HepG2 (cell line): ENCODE results near the gene FPGS. TPM values are rescaled to one million over a fixed set of nuclear protein-coding genes. Genes with fewer than 3 reads are reported as not detected.

ENCODE experiments used
- ASH2L ChIP-seq: fragments of 300-600, 200-600 bp; sonication (generic); IDR thresholded peaks from 2 replicates; pipeline ENCODE4 v1.7.0; 2017; ENCODE audit warnings: low read depth, mild to moderate bottlenecking, moderate library complexity, mixed read lengths, low read length; ENCODE audit not compliant: insufficient read length
- BCL6 ChIP-seq: IDR thresholded peaks from 2 replicates; pipeline ENCODE4 v1.6.1; 2016; ENCODE audit warnings: missing genetic modification reagents, missing compliant biosample characterization
- GPN1 ChIP-seq: sonication (generic); formaldehyde crosslinking; IDR thresholded peaks from 2 replicates; pipeline ENCODE4 v1.5.1; 2020; ENCODE audit warnings: missing genetic modification reagents, borderline replicate concordance
- JDP2 ChIP-seq: sonication (generic); formaldehyde crosslinking; IDR thresholded peaks from 2 replicates; pipeline ENCODE4 v1.8.1; 2022; ENCODE audit warnings: missing genetic modification reagents, borderline replicate concordance
- JUNB ChIP-seq: sonication (generic); formaldehyde crosslinking; IDR thresholded peaks from 2 replicates; pipeline ENCODE4 v1.8.0; 2022; ENCODE audit warnings: missing genetic modification reagents, mild to moderate bottlenecking, borderline replicate concordance
- POGZ ChIP-seq: sonication (generic); formaldehyde crosslinking; IDR thresholded peaks from 2 replicates; pipeline ENCODE4 v1.4.0; 2020; ENCODE audit warnings: mild to moderate bottlenecking, missing genetic modification reagents
- SMAD3 ChIP-seq: sonication (generic); formaldehyde crosslinking; IDR thresholded peaks from 2 replicates; pipeline ENCODE4 v1.4.0; 2020; ENCODE audit warnings: missing genetic modification reagents
- THAP11 ChIP-seq: IDR thresholded peaks from 2 replicates; pipeline ENCODE4 v1.6.1; 2016; ENCODE audit warnings: missing biosample characterization, missing genetic modification reagents
- ZKSCAN5 ChIP-seq: sonication (generic); formaldehyde crosslinking; IDR thresholded peaks from 2 replicates; pipeline ENCODE4 v1.5.1; 2020; ENCODE audit warnings: mild to moderate bottlenecking, missing genetic modification reagents
- ZNF101 ChIP-seq: sonication (generic); formaldehyde crosslinking; IDR thresholded peaks from 2 replicates; pipeline ENCODE4 v1.4.0; 2020; ENCODE audit warnings: mild to moderate bottlenecking, low read depth, missing genetic modification reagents, borderline replicate concordance
- ZNF367 ChIP-seq: sonication (generic); formaldehyde crosslinking; IDR thresholded peaks from 2 replicates; pipeline ENCODE4 v1.4.0; 2020; ENCODE audit warnings: missing genetic modification reagents, borderline replicate concordance
- ZNF644 ChIP-seq: IDR thresholded peaks from 2 replicates; pipeline ENCODE4 v1.6.1; 2016; ENCODE audit warnings: low read depth
- polyA plus RNA-seq, 8 experiments: library from polyadenylated mRNA; depleted of rRNA in 3 of 8; stranded (reverse) in 7 of 8; unstranded in 1 of 8; fragments of >200 nt; fragmentation: Illumina TruSeq in 4 of 8; extraction: Trizol in 4 of 8; gene quantifications; 2 replicates each; pipeline versions ENCODE4 v1.2.1 to v1.2.3, GENCODE V29; 2011 to 2016; ENCODE audit warnings: low read depth in 4 of 8, missing spikeins in 1 of 8, mixed read lengths in 1 of 8; ENCODE audit not compliant: insufficient read depth in 1 of 8
- total RNA-seq, 5 experiments: library from RNA; depleted of rRNA; stranded (reverse); fragments of >200 nt; fragmentation: Illumina TruSeq; extraction: Trizol; gene quantifications; 2 replicates each; pipeline ENCODE4 v1.2.3, GENCODE V29; 2016; ENCODE audit warnings: low read depth in 1 of 5
- TF ChIP-seq, protein P1 (sequence below): sonication (generic); formaldehyde crosslinking; conservative IDR thresholded peaks from 2 replicates; pipeline ENCODE4 v1.8.0; 2022; ENCODE audit warnings: mild to moderate bottlenecking, moderate library complexity, missing genetic modification reagents
- TF ChIP-seq, protein P2 (sequence below): sonication (generic); formaldehyde crosslinking; IDR thresholded peaks from 2 replicates; pipeline ENCODE4 v1.4.0; 2020; ENCODE audit warnings: missing genetic modification reagents, mild to moderate bottlenecking, borderline replicate concordance
- TF ChIP-seq, protein P3 (sequence below): sonication (generic); formaldehyde crosslinking; IDR thresholded peaks from 2 replicates; pipeline ENCODE4 v1.4.0; 2020; ENCODE audit warnings: missing genetic modification reagents
- TF ChIP-seq, protein P4 (sequence below): sonication (generic); formaldehyde crosslinking; IDR thresholded peaks from 2 replicates; pipeline ENCODE4 v1.4.0; 2020; ENCODE audit warnings: missing genetic modification reagents, borderline replicate concordance
- TF ChIP-seq, protein P5 (sequence below): IDR thresholded peaks from 2 replicates; pipeline ENCODE4 v1.6.1; 2018; ENCODE audit warnings: missing genetic modification reagents
- TF ChIP-seq, protein P6 (sequence below): sonication (generic); formaldehyde crosslinking; IDR thresholded peaks from 2 replicates; pipeline ENCODE4 v1.8.1; 2023; ENCODE audit warnings: mild to moderate bottlenecking, missing genetic modification reagents

FPGS gene
- total and polyA plus RNA-seq, 2 of the 13 experiments (the other 11 are each of a cell fraction or from before 2014, with no cell fraction given), result 35.6 to 36.8 TPM

DNA sequence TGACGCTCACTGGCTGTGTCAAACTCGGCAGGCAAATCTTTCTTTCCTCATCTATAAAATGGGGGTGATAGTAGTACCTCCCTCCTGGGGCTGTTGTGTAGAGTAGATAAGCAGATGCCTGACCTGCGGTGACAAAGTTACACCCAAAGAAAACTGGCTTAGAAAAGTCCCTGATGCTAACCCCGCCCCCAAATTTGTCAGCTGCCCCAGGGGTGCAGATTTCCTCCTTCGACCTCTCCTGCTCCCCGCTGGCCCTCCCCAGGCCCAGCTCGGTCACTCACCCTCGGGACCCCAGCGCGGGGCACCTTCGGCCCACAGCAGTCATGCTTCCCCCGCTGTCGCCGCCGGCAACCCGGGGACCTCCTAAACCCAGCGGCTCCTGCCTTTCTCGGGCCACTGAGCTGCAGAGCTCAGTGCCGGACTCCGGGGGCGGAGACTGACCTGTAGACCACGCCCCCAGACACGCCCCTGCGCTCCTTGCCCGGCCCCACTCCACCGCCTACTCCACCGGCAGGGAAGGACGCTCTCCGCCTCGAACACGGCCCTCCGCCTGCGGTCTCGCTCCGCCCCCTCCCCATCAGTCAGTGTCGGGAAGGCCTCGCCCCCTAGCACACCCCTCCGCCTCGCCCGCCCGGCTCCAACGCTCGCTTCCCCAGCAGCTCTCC is 31.6 kb upstream of the FPGS start (continued):
- TF ChIP-seq, protein P1, sequence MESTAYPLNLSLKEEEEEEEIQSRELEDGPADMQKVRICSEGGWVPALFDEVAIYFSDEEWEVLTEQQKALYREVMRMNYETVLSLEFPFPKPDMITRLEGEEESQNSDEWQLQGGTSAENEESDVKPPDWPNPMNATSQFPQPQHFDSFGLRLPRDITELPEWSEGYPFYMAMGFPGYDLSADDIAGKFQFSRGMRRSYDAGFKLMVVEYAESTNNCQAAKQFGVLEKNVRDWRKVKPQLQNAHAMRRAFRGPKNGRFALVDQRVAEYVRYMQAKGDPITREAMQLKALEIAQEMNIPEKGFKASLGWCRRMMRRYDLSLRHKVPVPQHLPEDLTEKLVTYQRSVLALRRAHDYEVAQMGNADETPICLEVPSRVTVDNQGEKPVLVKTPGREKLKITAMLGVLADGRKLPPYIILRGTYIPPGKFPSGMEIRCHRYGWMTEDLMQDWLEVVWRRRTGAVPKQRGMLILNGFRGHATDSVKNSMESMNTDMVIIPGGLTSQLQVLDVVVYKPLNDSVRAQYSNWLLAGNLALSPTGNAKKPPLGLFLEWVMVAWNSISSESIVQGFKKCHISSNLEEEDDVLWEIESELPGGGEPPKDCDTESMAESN (CRISPR knock-in tag), result no peak
- TF ChIP-seq JDP2, result no peak
- no peak for TF ChIP-seq ZKSCAN5
- TF ChIP-seq BCL6 (CRISPR knock-in tag), result no peak
- no peak for TF ChIP-seq ASH2L
- no peak for TF ChIP-seq GPN1 (CRISPR knock-in tag)
- no peak for TF ChIP-seq JUNB (CRISPR knock-in tag)
- TF ChIP-seq, protein P2, sequence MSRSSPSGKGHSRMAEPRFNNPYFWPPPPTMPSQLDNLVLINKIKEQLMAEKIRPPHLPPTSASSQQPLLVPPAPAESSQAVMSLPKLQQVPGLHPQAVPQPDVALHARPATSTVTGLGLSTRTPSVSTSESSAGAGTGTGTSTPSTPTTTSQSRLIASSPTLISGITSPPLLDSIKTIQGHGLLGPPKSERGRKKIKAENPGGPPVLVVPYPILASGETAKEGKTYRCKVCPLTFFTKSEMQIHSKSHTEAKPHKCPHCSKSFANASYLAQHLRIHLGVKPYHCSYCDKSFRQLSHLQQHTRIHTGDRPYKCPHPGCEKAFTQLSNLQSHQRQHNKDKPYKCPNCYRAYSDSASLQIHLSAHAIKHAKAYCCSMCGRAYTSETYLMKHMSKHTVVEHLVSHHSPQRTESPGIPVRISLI, result no peak
- TF ChIP-seq, protein P3, sequence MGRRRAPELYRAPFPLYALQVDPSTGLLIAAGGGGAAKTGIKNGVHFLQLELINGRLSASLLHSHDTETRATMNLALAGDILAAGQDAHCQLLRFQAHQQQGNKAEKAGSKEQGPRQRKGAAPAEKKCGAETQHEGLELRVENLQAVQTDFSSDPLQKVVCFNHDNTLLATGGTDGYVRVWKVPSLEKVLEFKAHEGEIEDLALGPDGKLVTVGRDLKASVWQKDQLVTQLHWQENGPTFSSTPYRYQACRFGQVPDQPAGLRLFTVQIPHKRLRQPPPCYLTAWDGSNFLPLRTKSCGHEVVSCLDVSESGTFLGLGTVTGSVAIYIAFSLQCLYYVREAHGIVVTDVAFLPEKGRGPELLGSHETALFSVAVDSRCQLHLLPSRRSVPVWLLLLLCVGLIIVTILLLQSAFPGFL (CRISPR knock-in tag), result no peak
- TF ChIP-seq ZNF101, result no peak
- TF ChIP-seq ZNF644 (CRISPR knock-in tag), result no peak
- 0 out of 2 replicates have a peak, but pooled peaks have one; percentile 31 for TF ChIP-seq POGZ
- TF ChIP-seq ZNF367 (CRISPR knock-in tag), result no peak
- TF ChIP-seq SMAD3, result no peak
- TF ChIP-seq, protein P4, sequence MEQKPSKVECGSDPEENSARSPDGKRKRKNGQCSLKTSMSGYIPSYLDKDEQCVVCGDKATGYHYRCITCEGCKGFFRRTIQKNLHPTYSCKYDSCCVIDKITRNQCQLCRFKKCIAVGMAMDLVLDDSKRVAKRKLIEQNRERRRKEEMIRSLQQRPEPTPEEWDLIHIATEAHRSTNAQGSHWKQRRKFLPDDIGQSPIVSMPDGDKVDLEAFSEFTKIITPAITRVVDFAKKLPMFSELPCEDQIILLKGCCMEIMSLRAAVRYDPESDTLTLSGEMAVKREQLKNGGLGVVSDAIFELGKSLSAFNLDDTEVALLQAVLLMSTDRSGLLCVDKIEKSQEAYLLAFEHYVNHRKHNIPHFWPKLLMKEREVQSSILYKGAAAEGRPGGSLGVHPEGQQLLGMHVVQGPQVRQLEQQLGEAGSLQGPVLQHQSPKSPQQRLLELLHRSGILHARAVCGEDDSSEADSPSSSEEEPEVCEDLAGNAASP (CRISPR knock-in tag), result no peak
- TF ChIP-seq, protein P5, sequence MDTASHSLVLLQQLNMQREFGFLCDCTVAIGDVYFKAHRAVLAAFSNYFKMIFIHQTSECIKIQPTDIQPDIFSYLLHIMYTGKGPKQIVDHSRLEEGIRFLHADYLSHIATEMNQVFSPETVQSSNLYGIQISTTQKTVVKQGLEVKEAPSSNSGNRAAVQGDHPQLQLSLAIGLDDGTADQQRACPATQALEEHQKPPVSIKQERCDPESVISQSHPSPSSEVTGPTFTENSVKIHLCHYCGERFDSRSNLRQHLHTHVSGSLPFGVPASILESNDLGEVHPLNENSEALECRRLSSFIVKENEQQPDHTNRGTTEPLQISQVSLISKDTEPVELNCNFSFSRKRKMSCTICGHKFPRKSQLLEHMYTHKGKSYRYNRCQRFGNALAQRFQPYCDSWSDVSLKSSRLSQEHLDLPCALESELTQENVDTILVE (CRISPR knock-in tag), result no peak
- TF ChIP-seq, protein P6, sequence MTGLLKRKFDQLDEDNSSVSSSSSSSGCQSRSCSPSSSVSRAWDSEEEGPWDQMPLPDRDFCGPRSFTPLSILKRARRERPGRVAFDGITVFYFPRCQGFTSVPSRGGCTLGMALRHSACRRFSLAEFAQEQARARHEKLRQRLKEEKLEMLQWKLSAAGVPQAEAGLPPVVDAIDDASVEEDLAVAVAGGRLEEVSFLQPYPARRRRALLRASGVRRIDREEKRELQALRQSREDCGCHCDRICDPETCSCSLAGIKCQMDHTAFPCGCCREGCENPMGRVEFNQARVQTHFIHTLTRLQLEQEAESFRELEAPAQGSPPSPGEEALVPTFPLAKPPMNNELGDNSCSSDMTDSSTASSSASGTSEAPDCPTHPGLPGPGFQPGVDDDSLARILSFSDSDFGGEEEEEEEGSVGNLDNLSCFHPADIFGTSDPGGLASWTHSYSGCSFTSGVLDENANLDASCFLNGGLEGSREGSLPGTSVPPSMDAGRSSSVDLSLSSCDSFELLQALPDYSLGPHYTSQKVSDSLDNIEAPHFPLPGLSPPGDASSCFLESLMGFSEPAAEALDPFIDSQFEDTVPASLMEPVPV (CRISPR knock-in tag), result no peak
- TF ChIP-seq THAP11 (CRISPR knock-in tag), result peak; percentile 74
